ENCODE data around the gene DNAH17.

- TF ChIP-seq, protein P1, sequence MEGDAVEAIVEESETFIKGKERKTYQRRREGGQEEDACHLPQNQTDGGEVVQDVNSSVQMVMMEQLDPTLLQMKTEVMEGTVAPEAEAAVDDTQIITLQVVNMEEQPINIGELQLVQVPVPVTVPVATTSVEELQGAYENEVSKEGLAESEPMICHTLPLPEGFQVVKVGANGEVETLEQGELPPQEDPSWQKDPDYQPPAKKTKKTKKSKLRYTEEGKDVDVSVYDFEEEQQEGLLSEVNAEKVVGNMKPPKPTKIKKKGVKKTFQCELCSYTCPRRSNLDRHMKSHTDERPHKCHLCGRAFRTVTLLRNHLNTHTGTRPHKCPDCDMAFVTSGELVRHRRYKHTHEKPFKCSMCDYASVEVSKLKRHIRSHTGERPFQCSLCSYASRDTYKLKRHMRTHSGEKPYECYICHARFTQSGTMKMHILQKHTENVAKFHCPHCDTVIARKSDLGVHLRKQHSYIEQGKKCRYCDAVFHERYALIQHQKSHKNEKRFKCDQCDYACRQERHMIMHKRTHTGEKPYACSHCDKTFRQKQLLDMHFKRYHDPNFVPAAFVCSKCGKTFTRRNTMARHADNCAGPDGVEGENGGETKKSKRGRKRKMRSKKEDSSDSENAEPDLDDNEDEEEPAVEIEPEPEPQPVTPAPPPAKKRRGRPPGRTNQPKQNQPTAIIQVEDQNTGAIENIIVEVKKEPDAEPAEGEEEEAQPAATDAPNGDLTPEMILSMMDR (IDR thresholded peaks at IDR 0.05), result no peak
- TF ChIP-seq POLR2A (IDR thresholded peaks at IDR 0.05), result no peak
Observed at GRCh38 chr17:78555746-78556401, 21.3 kb downstream of the DNAH17 start.
